H1 (cell line): ENCODE results near the gene CAVIN2. TPM values are rescaled to one million over a fixed set of nuclear protein-coding genes. Genes with fewer than 3 reads are reported as not detected.

Experiments used
- ASH2L ChIP-seq: fragments of 200-600, 300-600 bp; sonication (generic); IDR thresholded peaks from one replicate; pipeline ENCODE4 v1.7.1; 2017; ENCODE audit warnings: low read length
- CBX8 ChIP-seq: fragments of 300-800, 300-1000 bp; sonication (generic); IDR thresholded peaks from 2 replicates; pipeline ENCODE4 v1.7.1; 2016; ENCODE audit warnings: low read depth, low read length, borderline replicate concordance
- CHD7 ChIP-seq: fragments of 300-600 bp; sonication (generic); IDR thresholded peaks from 2 replicates; pipeline ENCODE4 v1.7.1; 2012; ENCODE audit warnings: low read length, moderate library complexity, mild to moderate bottlenecking, inconsistent platforms; ENCODE audit not compliant: insufficient replicate concordance
- MAFK ChIP-seq: IDR thresholded peaks from 2 replicates; pipeline ENCODE4 v1.6.1; 2012; ENCODE audit warnings: low read depth, mild to moderate bottlenecking, improper control_type of control experiment, low read length
- RBBP5 ChIP-seq: IDR thresholded peaks from 2 replicates; pipeline ENCODE4 v1.7.1; 2012; ENCODE audit warnings: low read depth, mild to moderate bottlenecking, inconsistent platforms, low read length, moderate library complexity, borderline replicate concordance
- polyA plus RNA-seq, 7 experiments: library from polyadenylated mRNA; depleted of rRNA in 3 of 7; stranded (reverse) in 5 of 7; unstranded in 2 of 7; fragments of >200 nt in 5 of 7; fragments of 200-250 nt in 2 of 7; gene quantifications; 1 replicate in 5 of 7; 2 replicates in 1 of 7; 4 replicates in 1 of 7; pipeline versions ENCODE4 v1.2.1 to v1.2.3, GENCODE V29; 2011 to 2013; ENCODE audit warnings: missing spikeins in 2 of 7, mixed read lengths in 2 of 7
- total RNA-seq: library from RNA; stranded (reverse); fragmentation: NEBNext Ultra II Directional; extraction: Animal tissue kit (Norgen Biotek cat#: 25700); gene quantifications from 2 replicates; pipeline ENCODE4 v1.2.1, GENCODE V29; 2021

CAVIN2 gene
- total and polyA plus RNA-seq, 2 of the 8 experiments (the other 6 are each of a cell fraction or from before 2014, with no cell fraction given) = 0.03 TPM; not detected in 1

GRCh38 chr2:191831410-191831994 is 15.4 kb downstream of the CAVIN2 start (continued):
- no peak for TF ChIP-seq CHD7
- no peak for TF ChIP-seq RBBP5
- no peak for TF ChIP-seq ASH2L
- TF ChIP-seq CBX8 = no peak
- no peak for TF ChIP-seq MAFK
